IMR-90 (cell line): ENCODE results near the gene CACNA1I. TPM values are rescaled to one million over a fixed set of nuclear protein-coding genes. Genes with fewer than 3 reads are reported as not detected.

Experiments used
- ATAC-seq: fragments of 200-7000 bp; cut with Tn5 transposase; 2 replicates; pipeline ENCODE4 v1.9.1; 2020; ENCODE audit warnings: low read depth, mild to moderate bottlenecking, moderate library complexity
- BruUV-seq: library from RNA; stranded (reverse); fragments of 400-500 nt; replicated peaks from 2 replicates; lab custom pipeline; 2021; lab: Mats Ljungman, UMichigan
- CTCF ChIA-PET: fragments of 300-600 bp; formaldehyde crosslinking; extraction: SDS; loops from one replicate; lab custom pipeline; 2021; ENCODE audit warnings: antibody characterized with exemption; lab: Yijun Ruan, JAX
- POLR2A ChIA-PET: fragments of 300-600 bp; sonication (Branson Sonifier 250); formaldehyde crosslinking; loops from one replicate; lab custom pipeline; 2022; ENCODE audit warnings: antibody characterized with exemption; ENCODE audit not compliant: unreplicated experiment; lab: Charles Lee
- DNase-seq: peaks from one replicate; pipeline ENCODE4 v3.0.0; 2013
- H2AFZ ChIP-seq: replicated peaks from 2 replicates; pipeline ENCODE3; 2013; ENCODE audit warnings: low read length, mild to moderate bottlenecking; ENCODE audit not compliant: poor library complexity
- H2AK5ac ChIP-seq: 2 replicates; pipeline ENCODE4 v1.6.1; 2013; ENCODE audit warnings: low read depth, low read length, inconsistent platforms
- H2AK9ac ChIP-seq: replicated peaks from 2 replicates; pipeline ENCODE3; 2013; ENCODE audit warnings: mild to moderate bottlenecking, low read depth, low read length, moderate library complexity; ENCODE audit not compliant: poor library complexity
- H2BK120ac ChIP-seq: 2 replicates; pipeline ENCODE4 v1.6.1; 2013; ENCODE audit warnings: low read depth, low read length, inconsistent platforms
- H2BK15ac ChIP-seq: 3 replicates; pipeline ENCODE4 v1.6.1; 2013; ENCODE audit warnings: low read depth, low read length, inconsistent platforms
- H2BK20ac ChIP-seq: 2 replicates; pipeline ENCODE4 v1.6.1; 2013; ENCODE audit warnings: low read depth, mild to moderate bottlenecking, inconsistent platforms, low read length, moderate library complexity
- H2BK5ac ChIP-seq: 2 replicates; pipeline ENCODE4 v1.6.1; 2013; ENCODE audit warnings: mild to moderate bottlenecking, low read depth, low read length, inconsistent platforms; ENCODE audit not compliant: poor library complexity, severe bottlenecking
- H3K14ac ChIP-seq: replicated peaks from 2 replicates; pipeline ENCODE4 v1.6.1; 2013; ENCODE audit warnings: low read depth, low read length, inconsistent platforms
- H3K18ac ChIP-seq: 2 replicates; pipeline ENCODE4 v1.6.1; 2013; ENCODE audit warnings: low read depth, low read length, control low read depth
- H3K23ac ChIP-seq: 2 replicates; pipeline ENCODE4 v1.6.1; 2013; ENCODE audit warnings: low read depth, low read length, inconsistent platforms
- H3K27ac ChIP-seq: 2 replicates; pipeline ENCODE4 v1.5.1; 2013; ENCODE audit warnings: mild to moderate bottlenecking, control low read depth, low read length; ENCODE audit not compliant: insufficient read depth
- H3K27me3 ChIP-seq: 2 replicates; pipeline ENCODE4 v1.6.1; 2013; ENCODE audit warnings: low read length; ENCODE audit not compliant: control insufficient read depth, insufficient read depth
- H3K36me3 ChIP-seq: 2 replicates; pipeline ENCODE4 v1.6.1; 2013; ENCODE audit warnings: low read length, mixed read lengths; ENCODE audit not compliant: control insufficient read depth, insufficient read depth
- H3K4ac ChIP-seq: 2 replicates; pipeline ENCODE4 v1.6.1; 2013; ENCODE audit warnings: low read depth, low read length, inconsistent platforms
- H3K4me1 ChIP-seq: 2 replicates; pipeline ENCODE4 v1.6.1; 2013; ENCODE audit warnings: low read length, mixed read lengths; ENCODE audit not compliant: control insufficient read depth, insufficient read depth
- H3K4me2 ChIP-seq: 2 replicates; pipeline ENCODE4 v1.6.1; 2013; ENCODE audit warnings: low read depth, mild to moderate bottlenecking, control low read depth, low read length, moderate library complexity
- H3K4me3 ChIP-seq: 2 replicates; pipeline ENCODE4 v1.5.1; 2013; ENCODE audit warnings: low read depth, mild to moderate bottlenecking, control low read depth, low read length, moderate library complexity; ENCODE audit not compliant: insufficient read depth
- H3K56ac ChIP-seq: 2 replicates; pipeline ENCODE4 v1.6.1; 2013; ENCODE audit warnings: low read length, inconsistent platforms; ENCODE audit not compliant: insufficient read depth; ENCODE audit errors: extremely low read depth
- H3K79me1 ChIP-seq, 2 experiments: 2 replicates each; pipeline ENCODE4 v1.6.1; 2013; ENCODE audit warnings: low read length in 2 of 2, inconsistent platforms in 1 of 2, low read depth in 1 of 2
- H3K9ac ChIP-seq: 2 replicates; pipeline ENCODE4 v1.6.1; 2013; ENCODE audit warnings: low read depth, low read length, control low read depth
- H3K9me1 ChIP-seq: 2 replicates; pipeline ENCODE4 v1.6.1; 2013; ENCODE audit warnings: low read length, inconsistent platforms; ENCODE audit not compliant: insufficient read depth
- H3K9me3 ChIP-seq: 2 replicates; pipeline ENCODE4 v1.6.1; 2013; ENCODE audit warnings: low read length; ENCODE audit not compliant: control insufficient read depth, insufficient read depth
- H4K20me1 ChIP-seq: 2 replicates; pipeline ENCODE4 v1.6.1; 2013; ENCODE audit warnings: low read length, inconsistent platforms; ENCODE audit not compliant: insufficient read depth
- H4K5ac ChIP-seq: 2 replicates; pipeline ENCODE4 v1.6.1; 2013; ENCODE audit warnings: mild to moderate bottlenecking, low read depth, low read length, control low read depth
- H4K8ac ChIP-seq, 2 experiments: 2 replicates each; pipeline ENCODE4 v1.6.1; 2013; ENCODE audit warnings: low read depth in 2 of 2, low read length in 2 of 2, control low read depth in 1 of 2, inconsistent platforms in 1 of 2
- H4K91ac ChIP-seq: 2 replicates; pipeline ENCODE4 v1.6.1; 2013; ENCODE audit warnings: low read depth, low read length, inconsistent platforms; ENCODE audit not compliant: insufficient read depth
- BHLHE40 ChIP-seq: fragments of 150-350 bp; IDR thresholded peaks from 2 replicates; pipeline ENCODE4 v1.6.1; 2016; ENCODE audit warnings: mild to moderate bottlenecking, low read depth, low read length
- CEBPB ChIP-seq: IDR thresholded peaks from 2 replicates; pipeline ENCODE4 v1.6.1; 2012; ENCODE audit warnings: low read depth, low read length, improper control_type of control experiment
- CHD1 ChIP-seq: IDR thresholded peaks from 2 replicates; pipeline ENCODE4 v1.6.1; 2012; ENCODE audit warnings: low read depth, low read length, improper control_type of control experiment
- CTCF ChIP-seq: conservative IDR thresholded peaks from 2 replicates; pipeline ENCODE4 v1.5.1; 2012; ENCODE audit warnings: mild to moderate bottlenecking, low read depth, low read length, improper control_type of control experiment
- ELK1 ChIP-seq: fragments of 150-350 bp; IDR thresholded peaks from 2 replicates; pipeline ENCODE4 v1.6.1; 2016; ENCODE audit warnings: low read depth, mild to moderate bottlenecking, low read length, moderate library complexity, borderline replicate concordance
- FOS ChIP-seq: fragments of 150-350 bp; IDR thresholded peaks from 2 replicates; pipeline ENCODE4 v1.6.1; 2016; ENCODE audit warnings: low read depth, low read length
- MAFK ChIP-seq: IDR thresholded peaks from 2 replicates; pipeline ENCODE4 v1.6.1; 2012; ENCODE audit warnings: low read depth, low read length, improper control_type of control experiment
- MAZ ChIP-seq: IDR thresholded peaks from 2 replicates; pipeline ENCODE4 v1.6.1; 2012; ENCODE audit warnings: low read depth, mild to moderate bottlenecking, low read length, improper control_type of control experiment, moderate library complexity, borderline replicate concordance
- MXI1 ChIP-seq: IDR thresholded peaks from 2 replicates; pipeline ENCODE4 v1.6.1; 2012; ENCODE audit warnings: low read depth, mild to moderate bottlenecking, low read length, moderate library complexity, borderline replicate concordance
- NFE2L2 ChIP-seq: fragments of 150-350 bp; IDR thresholded peaks from 2 replicates; pipeline ENCODE4 v1.6.1; 2016; ENCODE audit warnings: low read depth, mild to moderate bottlenecking, low read length
- POLR2A ChIP-seq: IDR thresholded peaks from 2 replicates; pipeline ENCODE4 v1.6.1; 2012; ENCODE audit warnings: mild to moderate bottlenecking, low read depth, low read length
- RAD21 ChIP-seq: IDR thresholded peaks from 2 replicates; pipeline ENCODE4 v1.6.1; 2012; ENCODE audit warnings: low read length, improper control_type of control experiment
- RCOR1 ChIP-seq: IDR thresholded peaks from 2 replicates; pipeline ENCODE4 v1.6.1; 2012; ENCODE audit warnings: mild to moderate bottlenecking, low read length, improper control_type of control experiment; ENCODE audit not compliant: insufficient replicate concordance
- RFX5 ChIP-seq: IDR thresholded peaks from 2 replicates; pipeline ENCODE4 v1.8.0; 2012; ENCODE audit warnings: low read depth, mild to moderate bottlenecking, low read length, moderate library complexity
- SMC3 ChIP-seq: fragments of 150-350 bp; IDR thresholded peaks from 2 replicates; pipeline ENCODE4 v1.6.1; 2016; ENCODE audit warnings: low read depth, mild to moderate bottlenecking, antibody characterized with exemption, low read length, moderate library complexity
- USF2 ChIP-seq: fragments of 150-350 bp; IDR thresholded peaks from 2 replicates; pipeline ENCODE4 v1.6.1; 2017; ENCODE audit warnings: mild to moderate bottlenecking, antibody characterized with exemption, low read length, low read depth
- WGBS, 2 experiments: methylation state at CpG; one replicate each; pipeline versions ENCODE4 v1.1.5 to v1.1.7; 2013; ENCODE audit warnings: missing lambda C conversion rate in 2 of 2; ENCODE audit not compliant: insufficient read length in 1 of 2; ENCODE audit errors: extremely low coverage in 2 of 2; 5-methylcytosine and 5-hydroxymethylcytosine counted together
- dilution Hi-C: fragments of 300-500 bp; cut with HindIII; formaldehyde crosslinking; loops from one replicate; pipeline ENCODE4 v1.14.3; 2018; ENCODE audit warnings: low sequenced_read_pairs; ENCODE audit not compliant: unreplicated experiment
- in situ Hi-C: fragments of 300-500 bp; cut with MboI; formaldehyde crosslinking; loops from 3 replicates; pipeline ENCODE4 v1.14.3; 2019; ENCODE audit warnings: low sequenced_read_pairs, inconsistent platforms, mixed read lengths
- intact Hi-C: fragments of 100-400 bp; cut with micrococcal nuclease; formaldehyde crosslinking; loops from 2 replicates; pipeline ENCODE4 v1.10.0; 2022
- polyA plus RNA-seq, 3 experiments: library from polyadenylated mRNA; depleted of rRNA; stranded (reverse); fragments of >200 nt; gene quantifications; 2 replicates each; pipeline ENCODE4 v1.2.3, GENCODE V29; 2012; ENCODE audit warnings: low replicate concordance in 1 of 3
- total RNA-seq: library from RNA; depleted of rRNA; stranded (reverse); fragments of >200 nt; gene quantifications from 2 replicates; pipeline ENCODE4 v1.2.3, GENCODE V29; 2012

The CACNA1I gene
- total and polyA plus RNA-seq, 2 of the 4 experiments (the other 2 are of a cell fraction) = under 0.01 to 0.02 TPM

- no peak for ATAC-seq
- no peaks in the 10 kb centered on the region for H4K20me1 ChIP-seq
- no TSS peak for BruUV-seq
- dilution Hi-C loops = no loop called here
- H4K91ac ChIP-seq = no peak overlapping the region
- WGBS, 2 experiments = 60% methylated on average over 3 of the region's 6 CpGs; no CpG with 5 or more reads in 1 of the 2 experiments
- no peak overlapping the region for H2AFZ ChIP-seq
- H3K9me3 ChIP-seq = peaks cover 10% of the 10 kb centered on the region
- H2BK120ac ChIP-seq = no peak overlapping the region
- H3K23ac ChIP-seq = no peak overlapping the region
- intact Hi-C loops = no loop called here
- H3K4me2 ChIP-seq = no peak overlapping the region
- DNase-seq = no peak
- ChIA-PET POLR2A (no interaction called here), CTCF (no interaction called here)
- no peak overlapping the region for H2AK9ac ChIP-seq
- H3K14ac ChIP-seq = no peak overlapping the region
- no peak overlapping the region for H4K5ac ChIP-seq
- no peak overlapping the region for H3K56ac ChIP-seq
- TF ChIP-seq RFX5 = no peak
- TF ChIP-seq CTCF = no peak
- no peak for TF ChIP-seq MAZ
- TF ChIP-seq USF2 = no peak
- TF ChIP-seq FOS = no peak
- no peak for TF ChIP-seq RCOR1
- no peak for TF ChIP-seq NFE2L2
- TF ChIP-seq SMC3 = no peak
- TF ChIP-seq ELK1 = no peak
- TF ChIP-seq POLR2A = no peak
- no peak for TF ChIP-seq RAD21
- no peak for TF ChIP-seq MAFK
- TF ChIP-seq CHD1 = no peak
- no peak for TF ChIP-seq BHLHE40
- no peak for TF ChIP-seq CEBPB
- no peak for TF ChIP-seq MXI1
- H3K9me1 ChIP-seq = 0 out of 2 replicates have a peak, but pooled peaks cover 5% of the 10 kb centered on the region
- no peak overlapping the region for H3K27ac ChIP-seq
- H2AK5ac ChIP-seq = no peak overlapping the region
- no peak overlapping the region for H2BK20ac ChIP-seq
- no peaks in the 10 kb centered on the region for H3K4me1 ChIP-seq
- no peak overlapping the region for H3K4me3 ChIP-seq
- no peak overlapping the region for H3K18ac ChIP-seq
- no peaks in the 10 kb centered on the region for H3K36me3 ChIP-seq
- H3K27me3 ChIP-seq = peaks cover 43% of the 10 kb centered on the region
- H3K4ac ChIP-seq = no peak overlapping the region
- no peak overlapping the region for H4K8ac ChIP-seq
- in situ Hi-C loops = no loop called here
- H2BK5ac ChIP-seq = no peak overlapping the region
- H2BK15ac ChIP-seq = no peak overlapping the region
- no peak overlapping the region for H3K9ac ChIP-seq
- no peaks in the 10 kb centered on the region for H3K79me1 ChIP-seq
These were observed 46.2 kb downstream of the CACNA1I start for GRCh38 chr22:39616781-39617180.
